ENCODE data around the gene OR10D3. TPM values are rescaled to one million over a fixed set of nuclear protein-coding genes. Genes with fewer than 3 reads are reported as not detected.

Gene OR10D3
- total RNA-seq, 1 donor from 2014 or later, result not detected

DNA sequence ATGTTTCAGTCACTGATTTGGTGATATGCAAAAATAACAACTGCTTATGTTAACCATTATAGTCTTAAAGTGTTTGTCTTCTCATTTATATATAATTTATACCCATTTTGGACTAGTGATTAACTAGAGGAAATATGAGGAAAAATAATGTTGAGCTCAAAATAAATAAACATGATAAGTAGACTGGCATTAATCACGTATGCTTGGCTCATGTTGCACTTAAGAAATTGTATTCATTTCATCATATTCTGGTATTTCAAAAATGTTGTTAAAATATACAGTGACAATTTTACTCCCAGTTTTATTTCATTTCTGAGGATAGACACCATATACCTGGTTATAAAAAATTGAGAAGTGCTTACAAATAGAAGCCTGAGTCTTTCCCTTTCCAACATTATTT is 3.8 kb upstream of the OR10D3 start:
- H3K27me3 Mint-ChIP-seq (ENCODE audit: low read depth), result peaks cover 8% of the 10 kb centered on the region
- no peak overlapping the region for H3K27ac Mint-ChIP-seq
- no peak overlapping the region for H3K4me3 Mint-ChIP-seq
- no peaks in the 10 kb centered on the region for H3K9me3 Mint-ChIP-seq
- DNase-seq (ENCODE audit: low spot score in 2 of 2, unreplicated experiment in 2 of 2), result no peak
- H3K4me1 Mint-ChIP-seq, result no peaks in the 10 kb centered on the region
- TF ChIP-seq, protein P1, sequence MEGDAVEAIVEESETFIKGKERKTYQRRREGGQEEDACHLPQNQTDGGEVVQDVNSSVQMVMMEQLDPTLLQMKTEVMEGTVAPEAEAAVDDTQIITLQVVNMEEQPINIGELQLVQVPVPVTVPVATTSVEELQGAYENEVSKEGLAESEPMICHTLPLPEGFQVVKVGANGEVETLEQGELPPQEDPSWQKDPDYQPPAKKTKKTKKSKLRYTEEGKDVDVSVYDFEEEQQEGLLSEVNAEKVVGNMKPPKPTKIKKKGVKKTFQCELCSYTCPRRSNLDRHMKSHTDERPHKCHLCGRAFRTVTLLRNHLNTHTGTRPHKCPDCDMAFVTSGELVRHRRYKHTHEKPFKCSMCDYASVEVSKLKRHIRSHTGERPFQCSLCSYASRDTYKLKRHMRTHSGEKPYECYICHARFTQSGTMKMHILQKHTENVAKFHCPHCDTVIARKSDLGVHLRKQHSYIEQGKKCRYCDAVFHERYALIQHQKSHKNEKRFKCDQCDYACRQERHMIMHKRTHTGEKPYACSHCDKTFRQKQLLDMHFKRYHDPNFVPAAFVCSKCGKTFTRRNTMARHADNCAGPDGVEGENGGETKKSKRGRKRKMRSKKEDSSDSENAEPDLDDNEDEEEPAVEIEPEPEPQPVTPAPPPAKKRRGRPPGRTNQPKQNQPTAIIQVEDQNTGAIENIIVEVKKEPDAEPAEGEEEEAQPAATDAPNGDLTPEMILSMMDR (IDR thresholded peaks at IDR 0.05; ENCODE audit: unreplicated experiment), result no peak
- H3K36me3 Mint-ChIP-seq, result no peaks in the 10 kb centered on the region

DNA sequence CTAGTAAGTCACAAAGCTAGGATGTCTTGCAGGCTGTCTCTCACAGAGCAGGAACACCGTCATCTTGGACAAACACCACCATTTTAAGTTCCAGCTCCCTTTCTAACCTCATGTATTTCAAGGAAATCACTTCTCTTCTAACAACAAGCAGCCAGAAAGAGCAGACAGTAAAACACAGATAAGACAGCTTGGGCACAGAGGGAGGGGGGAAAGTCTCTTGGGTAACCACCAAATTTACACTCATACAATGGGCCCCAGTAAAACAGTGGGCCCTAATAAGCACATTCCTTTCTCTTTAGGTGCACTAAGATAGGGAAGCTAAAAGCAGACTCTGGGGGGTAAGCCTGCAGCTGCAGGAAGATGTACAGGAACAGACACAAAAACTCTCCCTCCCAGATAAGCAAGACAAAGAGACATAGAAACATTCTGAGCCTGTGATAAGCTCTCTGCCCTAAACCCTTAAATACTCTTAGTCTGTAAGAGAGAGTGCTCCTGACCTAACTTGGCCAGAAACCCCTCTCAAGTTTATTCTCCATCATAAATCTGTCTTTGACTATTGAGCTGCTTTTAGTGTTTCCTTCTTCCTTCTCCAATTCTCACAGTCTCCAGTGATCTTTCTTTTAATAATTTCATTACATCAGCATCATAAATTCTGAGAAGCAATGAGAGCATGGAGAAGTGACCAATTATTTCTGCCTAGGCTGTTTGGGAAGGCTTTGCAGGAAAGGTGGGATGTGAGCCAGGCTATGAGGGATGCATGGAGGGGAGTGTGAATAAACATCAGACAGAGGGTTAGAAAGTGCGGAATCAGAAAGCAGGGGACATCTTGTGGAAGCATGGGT is 7.4 kb downstream of the OR10D3 start:
- Mint-ChIP-seq H3K9me3 (no peaks in the 10 kb centered on the region), H3K27me3 (ENCODE audit: low read depth) (no peaks in the 10 kb centered on the region)

DNA sequence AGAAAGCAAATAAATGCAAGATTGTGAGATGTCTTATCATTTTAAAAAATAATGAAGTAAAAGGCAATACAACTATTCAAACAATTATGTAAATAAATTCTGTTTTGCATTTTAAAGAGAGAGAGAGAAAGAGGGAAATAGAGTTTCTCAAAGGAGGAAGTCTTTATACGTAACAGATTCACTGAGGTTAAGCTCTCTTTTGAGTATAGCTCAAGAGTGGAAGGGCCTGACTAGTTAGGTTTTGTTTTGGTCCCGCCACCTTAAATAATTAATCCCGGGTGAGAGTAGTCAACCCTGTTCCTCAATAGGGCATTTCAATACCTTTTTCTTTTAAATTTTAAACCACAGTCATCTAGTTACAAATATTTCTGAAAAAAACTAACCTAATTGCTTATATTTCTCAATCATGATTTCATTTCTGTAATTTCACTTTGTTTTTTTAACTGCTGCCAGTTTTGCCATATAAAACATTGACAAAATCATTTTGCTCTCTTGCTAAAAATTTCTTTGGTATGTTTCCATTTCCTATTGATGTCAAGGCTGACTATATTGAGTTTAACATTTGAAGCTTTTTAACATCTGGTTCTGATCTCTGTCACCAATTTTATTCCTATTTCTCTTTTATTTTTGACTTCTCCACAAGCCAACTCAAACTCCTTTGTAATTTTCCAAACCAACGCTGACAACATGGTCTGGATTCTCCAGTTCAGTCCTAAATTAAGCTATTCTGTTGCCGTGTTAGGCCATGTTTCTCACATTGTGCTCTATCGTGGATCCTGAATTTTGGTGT is 10.3 kb downstream of the OR10D3 start:
- Mint-ChIP-seq H3K27me3 (ENCODE audit: low read depth) (no peaks in the 10 kb centered on the region), H3K4me1 (peaks cover 16% of the 10 kb centered on the region), H3K9me3 (no peaks in the 10 kb centered on the region), H3K27ac (no peak overlapping the region), H3K4me3 (no peak overlapping the region), H3K36me3 (no peaks in the 10 kb centered on the region)
- TF ChIP-seq, protein P1 (IDR thresholded peaks at IDR 0.05; ENCODE audit: unreplicated experiment), result no peak
- DNase-seq (ENCODE audit: low spot score in 2 of 2, unreplicated experiment in 2 of 2), result no peak

More for the DNA sequence above, 7.4 kb downstream of the OR10D3 start:
- Mint-ChIP-seq H3K4me3 (no peak overlapping the region), H3K4me1 (peaks cover 16% of the 10 kb centered on the region), H3K36me3 (no peaks in the 10 kb centered on the region), H3K27ac (peak overlapping the region; percentile 64)
- TF ChIP-seq, protein P1 (IDR thresholded peaks at IDR 0.05; ENCODE audit: unreplicated experiment), result no peak
- DNase-seq (ENCODE audit: low spot score in 2 of 2, unreplicated experiment in 2 of 2), result no peak

DNA sequence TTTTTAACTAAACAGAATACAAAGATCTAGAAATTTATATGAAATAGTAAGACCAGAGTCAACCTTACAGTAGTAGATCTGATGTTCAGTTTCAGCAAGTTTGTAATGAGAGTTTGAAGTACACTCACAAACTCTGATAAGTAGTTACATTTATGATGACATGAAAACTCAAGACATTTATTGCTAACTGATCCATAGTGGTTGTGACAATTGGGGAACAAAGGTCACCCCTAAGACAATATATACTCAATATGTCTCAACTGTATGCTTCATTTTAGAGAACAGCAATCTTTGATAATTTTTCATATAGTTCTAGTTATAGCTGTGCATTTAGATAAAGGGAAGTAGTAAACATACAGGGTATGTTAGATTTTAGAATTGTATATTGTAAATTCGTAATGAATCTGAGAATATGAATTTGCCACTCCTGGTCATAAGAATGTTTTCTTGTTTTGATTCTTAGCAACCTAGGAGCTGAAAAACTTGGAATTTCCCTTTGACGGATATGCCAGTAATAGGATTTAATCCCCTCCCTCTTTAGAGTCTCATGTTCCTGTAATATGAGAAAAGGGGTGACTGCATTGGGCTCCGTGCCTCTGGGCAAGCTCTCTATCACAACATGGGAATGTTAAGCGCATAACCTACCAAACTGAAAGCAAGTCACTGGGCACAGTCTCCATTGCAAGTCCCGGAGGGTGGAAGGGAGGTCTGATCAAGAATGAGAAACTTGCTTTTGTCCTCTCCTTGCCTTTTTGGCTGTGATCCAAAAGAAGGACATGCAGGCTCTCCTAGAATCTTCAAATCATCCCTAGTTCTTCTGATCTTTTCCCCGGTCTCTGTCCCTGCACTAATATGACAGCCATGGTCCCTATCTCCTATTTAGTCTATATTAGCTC is 11.4 kb downstream of the OR10D3 start:
- Mint-ChIP-seq H3K27ac (no peak overlapping the region), H3K36me3 (no peaks in the 10 kb centered on the region), H3K4me3 (no peak overlapping the region), H3K9me3 (no peaks in the 10 kb centered on the region), H3K27me3 (ENCODE audit: low read depth) (no peaks in the 10 kb centered on the region), H3K4me1 (peaks cover 16% of the 10 kb centered on the region)
- no peak for DNase-seq (ENCODE audit: low spot score in 2 of 2, unreplicated experiment in 2 of 2)
- TF ChIP-seq, protein P1 (IDR thresholded peaks at IDR 0.05; ENCODE audit: unreplicated experiment), result no peak

DNA sequence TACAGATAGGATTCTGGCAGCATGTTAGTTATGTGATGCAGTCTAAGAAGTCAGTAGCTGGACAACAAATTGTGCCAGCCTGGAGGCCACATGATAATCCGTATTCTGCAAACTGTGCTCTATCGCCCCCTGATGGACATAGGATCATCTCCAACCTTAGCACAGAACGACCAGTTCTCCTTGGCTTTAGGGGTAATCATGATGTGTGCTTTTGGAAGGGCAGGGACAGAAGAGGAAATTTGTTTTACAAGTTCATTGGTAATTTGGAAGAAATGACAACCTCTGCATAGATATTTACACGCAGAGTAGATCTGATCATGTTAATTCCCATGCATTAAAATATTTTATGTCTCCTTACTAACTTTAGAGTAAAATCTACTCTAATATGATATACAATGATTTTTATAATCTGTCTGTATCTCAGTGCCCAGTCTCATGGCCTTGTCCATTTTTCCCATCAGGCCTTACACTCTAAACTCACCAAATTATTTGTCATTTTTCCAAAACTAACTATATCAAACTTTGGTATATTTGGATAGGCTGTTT is 12.1 kb downstream of the OR10D3 start:
- no peak for DNase-seq (ENCODE audit: low spot score in 2 of 2, unreplicated experiment in 2 of 2)
- H3K27ac Mint-ChIP-seq, result no peak overlapping the region
- no peaks in the 10 kb centered on the region for H3K36me3 Mint-ChIP-seq
- no peak overlapping the region for H3K4me3 Mint-ChIP-seq
- H3K27me3 Mint-ChIP-seq (ENCODE audit: low read depth), result no peaks in the 10 kb centered on the region
- TF ChIP-seq, protein P1 (IDR thresholded peaks at IDR 0.05; ENCODE audit: unreplicated experiment), result peak; percentile 32
- H3K9me3 Mint-ChIP-seq, result no peaks in the 10 kb centered on the region
- H3K4me1 Mint-ChIP-seq, result peaks cover 14% of the 10 kb centered on the region

Data from mesothelial cell of epicardium (in vitro differentiated cells).